Spleen (tissue), 11 donors: ENCODE measurements around the gene GPR78. TPM values are rescaled to one million over a fixed set of nuclear protein-coding genes. Genes with fewer than 3 reads are reported as not detected.

Experiments
- DNase-seq: peaks from one replicate; pipeline ENCODE4 v3.0.0-alpha.2; 2020
- H3K27ac ChIP-seq, 8 donors: fragments of 200-600 bp; sonication (generic) in 7 of 8; 1 replicate in 4 of 8; 2 replicates in 4 of 8; pipeline versions ENCODE4 v1.5.0 to v1.8.0; 2016 to 2021; ENCODE audit warnings: inconsistent platforms in 4 of 8, mild to moderate bottlenecking in 4 of 8, moderate library complexity in 1 of 8
- H3K27me3 ChIP-seq, 7 donors: fragments of 200-600 bp; sonication (generic) in 6 of 7; replicated peaks in 1 of 7; 1 replicate in 4 of 7; 2 replicates in 3 of 7; pipeline versions ENCODE4 v1.5.0 to v1.8.0; 2016 to 2021; ENCODE audit warnings: inconsistent platforms in 3 of 7, mild to moderate bottlenecking in 1 of 7
- H3K36me3 ChIP-seq, 6 donors: fragments of 200-600 bp; sonication (generic) in 5 of 6; 1 replicate in 4 of 6; 2 replicates in 2 of 6; pipeline versions ENCODE4 v1.5.0 to v1.8.0; 2016 to 2021; ENCODE audit warnings: inconsistent platforms in 2 of 6
- H3K4me1 ChIP-seq, 6 donors: fragments of 200-600 bp; sonication (generic) in 5 of 6; 1 replicate in 3 of 6; 2 replicates in 3 of 6; pipeline versions ENCODE4 v1.5.0 to v1.8.0; 2016 to 2021; ENCODE audit warnings: inconsistent platforms in 3 of 6
- H3K4me3 ChIP-seq, 8 donors: fragments of 200-600 bp; sonication (generic) in 7 of 8; 1 replicate in 4 of 8; 2 replicates in 4 of 8; pipeline versions ENCODE4 v1.5.0 to v1.8.0; 2016 to 2021; ENCODE audit warnings: inconsistent platforms in 4 of 8, mild to moderate bottlenecking in 4 of 8, moderate library complexity in 2 of 8
- H3K9me3 ChIP-seq, 8 donors: fragments of 200-600 bp; sonication (generic) in 7 of 8; 1 replicate in 4 of 8; 2 replicates in 4 of 8; pipeline versions ENCODE4 v1.5.0 to v1.8.0; 2016 to 2021; ENCODE audit warnings: inconsistent platforms in 4 of 8
- POLR2A ChIP-seq, 3 donors: fragments of 450-650 bp; IDR thresholded peaks; one replicate each; pipeline ENCODE4 v1.5.1; 2017; ENCODE audit warnings: antibody characterized with exemption in 3 of 3, mild to moderate bottlenecking in 1 of 3
- POLR2AphosphoS5 ChIP-seq, 3 donors: sonication (generic); formaldehyde crosslinking; IDR thresholded peaks; one replicate each; pipeline ENCODE4 v1.5.1; 2017; ENCODE audit warnings: antibody characterized with exemption in 3 of 3
- WGBS, 5 donors: extraction: QIAGEN DNeasy Blood & Tissue Kit in 3 of 5; methylation state at CpG; one replicate each; pipeline versions ENCODE4 v1.1.5 to v1.1.7; 2013 to 2018; 5-methylcytosine and 5-hydroxymethylcytosine counted together
- intact Hi-C: fragments of 100-400 bp; cut with DNase I; formaldehyde crosslinking; loops from one replicate; pipeline ENCODE4 v1.15.0; 2023; ENCODE audit warnings: low total_unique reads
- polyA plus RNA-seq, 3 donors: library from polyadenylated mRNA; stranded (reverse); fragments of 200-250 nt; gene quantifications; one replicate each; pipeline ENCODE4 v1.2.1, GENCODE V29; 2013
- total RNA-seq, 7 donors: library from RNA; depleted of rRNA in 3 of 7; stranded (reverse); fragments of >200 nt in 3 of 7; fragmentation: NEBNext Ultra II Directional in 4 of 7; extraction: Animal tissue kit (Norgen Biotek cat#: 25700) in 4 of 7; gene quantifications; one replicate each; pipeline versions ENCODE4 v1.1.0 to v1.2.1, GENCODE V29; 2016 to 2021
- TF ChIP-seq, protein P1 (sequence below), 11 experiments: fragments of 200-600 bp in 7 of 11; fragments of 450-650 bp in 4 of 11; sonication (generic) in 4 of 11; IDR thresholded peaks in 8 of 11; conservative IDR thresholded peaks in 3 of 11; 1 replicate in 7 of 11; 2 replicates in 4 of 11; pipeline versions ENCODE4 v1.4.0 to v1.8.0; 2016 to 2021; ENCODE audit warnings: antibody characterized with exemption in 11 of 11, inconsistent platforms in 4 of 11, mild to moderate bottlenecking in 1 of 11
- donor health status: healthy with polysubstance abuse.
- donor health status: DM: no; HTN: no; CAD: no; lungs with moderate emphysema.
- donor health status: DM: no; HTN: no; CAD: no.
- donor health status: Bipolar disorder and iron deficiency.
- donor health status: healthy.
- donor health status: DM: no; HTN: no; CAD: no.
- donor health status: DM: yes; HTN: yes; CAD: no.

Gene GPR78
- total and polyA plus RNA-seq, 10 donors, result 0.07 to 1.5 (median 0.12) TPM; not detected in 5

DNA sequence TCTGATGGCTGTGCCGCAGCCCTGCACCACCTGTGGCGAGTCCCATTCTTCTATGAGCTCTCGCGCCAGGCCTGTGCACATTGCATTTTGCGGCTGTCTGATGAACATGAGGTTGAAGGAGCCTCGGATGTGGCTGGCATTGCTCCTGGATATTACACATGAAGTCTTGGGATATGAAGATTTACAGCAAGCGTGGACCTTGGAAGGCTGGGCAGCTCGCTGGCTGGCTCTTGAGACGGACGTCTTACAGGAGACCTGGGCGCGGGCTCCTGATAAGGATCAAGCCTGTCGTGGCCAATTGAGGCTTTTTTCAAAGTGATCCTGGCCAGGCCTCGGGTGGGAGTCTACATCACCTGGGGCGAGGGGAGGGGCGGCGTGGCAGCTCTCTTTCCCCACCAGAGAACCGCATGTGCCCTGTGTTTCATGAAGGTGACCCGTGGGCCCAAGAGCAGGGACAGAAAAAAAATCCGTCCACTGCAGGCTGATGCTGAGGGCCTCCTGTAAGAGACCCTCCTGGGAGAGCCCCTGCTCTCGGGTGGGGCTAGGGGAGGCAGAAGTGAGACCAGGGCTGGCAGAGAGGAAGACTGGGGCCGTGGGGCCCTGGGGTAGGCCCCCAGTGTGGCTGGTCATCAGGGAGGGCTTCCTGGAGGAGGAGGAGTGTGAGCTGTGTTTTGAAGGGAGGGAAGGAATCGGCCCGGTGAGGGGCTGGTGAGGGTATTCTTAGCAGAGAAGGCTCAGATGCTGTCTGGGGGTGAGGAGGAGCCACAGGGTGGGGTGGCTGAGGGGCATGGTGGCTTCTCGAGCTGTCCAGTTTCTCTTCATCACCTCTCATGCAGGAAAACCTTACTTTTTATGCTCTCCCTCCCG, 36.0 kb downstream of the GPR78 start:
- Histone ChIP-seq H3K27ac (no peak overlapping the region), H3K4me1 (no peaks in the 10 kb centered on the region), H3K9me3 (no peaks in the 10 kb centered on the region), H3K27me3 (peaks cover 0 to 16% (median 0%) of the 10 kb centered on the region in 7 donors), H3K36me3 (no peaks in the 10 kb centered on the region), H3K4me3 (no peak overlapping the region)
- TF ChIP-seq POLR2A (IDR thresholded peaks at IDR 0.05), result no peak
- TF ChIP-seq, protein P1, sequence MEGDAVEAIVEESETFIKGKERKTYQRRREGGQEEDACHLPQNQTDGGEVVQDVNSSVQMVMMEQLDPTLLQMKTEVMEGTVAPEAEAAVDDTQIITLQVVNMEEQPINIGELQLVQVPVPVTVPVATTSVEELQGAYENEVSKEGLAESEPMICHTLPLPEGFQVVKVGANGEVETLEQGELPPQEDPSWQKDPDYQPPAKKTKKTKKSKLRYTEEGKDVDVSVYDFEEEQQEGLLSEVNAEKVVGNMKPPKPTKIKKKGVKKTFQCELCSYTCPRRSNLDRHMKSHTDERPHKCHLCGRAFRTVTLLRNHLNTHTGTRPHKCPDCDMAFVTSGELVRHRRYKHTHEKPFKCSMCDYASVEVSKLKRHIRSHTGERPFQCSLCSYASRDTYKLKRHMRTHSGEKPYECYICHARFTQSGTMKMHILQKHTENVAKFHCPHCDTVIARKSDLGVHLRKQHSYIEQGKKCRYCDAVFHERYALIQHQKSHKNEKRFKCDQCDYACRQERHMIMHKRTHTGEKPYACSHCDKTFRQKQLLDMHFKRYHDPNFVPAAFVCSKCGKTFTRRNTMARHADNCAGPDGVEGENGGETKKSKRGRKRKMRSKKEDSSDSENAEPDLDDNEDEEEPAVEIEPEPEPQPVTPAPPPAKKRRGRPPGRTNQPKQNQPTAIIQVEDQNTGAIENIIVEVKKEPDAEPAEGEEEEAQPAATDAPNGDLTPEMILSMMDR (IDR thresholded peaks at IDR 0.05 in 8 of 11, conservative IDR thresholded peaks at IDR 0.05 in 3 of 11), result no peak
- no peak for TF ChIP-seq POLR2AphosphoS5 (IDR thresholded peaks at IDR 0.05)
- WGBS, 5 donors, result 71 to 85% (median 79%) methylated on average over 26 of the region's 26 CpGs
- intact Hi-C loops, result no loop called here
- DNase-seq, result no peak

DNA sequence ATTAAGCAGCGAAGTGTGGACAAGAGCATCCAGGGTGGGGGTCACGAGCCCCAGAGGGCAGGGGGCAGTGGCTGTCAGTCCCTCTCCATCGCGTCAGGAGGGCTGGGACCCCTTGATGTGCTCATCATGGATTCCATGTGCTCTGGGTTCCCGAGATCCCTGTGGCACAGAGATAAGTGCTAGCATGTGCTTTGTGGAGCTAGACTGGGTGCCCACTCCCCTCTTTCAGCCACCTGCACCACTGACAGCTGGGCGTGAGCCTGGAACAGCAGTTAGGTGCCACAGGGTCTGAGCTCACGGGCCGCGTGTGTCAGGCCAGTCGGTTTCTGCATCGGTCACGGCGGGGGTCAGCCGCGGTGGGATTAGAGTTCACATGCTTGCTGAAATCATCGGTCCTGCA, 36.6 kb downstream of the GPR78 start:
- TF ChIP-seq POLR2AphosphoS5 (IDR thresholded peaks at IDR 0.05) (no peak), POLR2A (IDR thresholded peaks at IDR 0.05) (no peak)
- TF ChIP-seq, protein P1 (IDR thresholded peaks at IDR 0.05 in 8 of 11, conservative IDR thresholded peaks at IDR 0.05 in 3 of 11), result no peak
- Histone ChIP-seq H3K36me3 (no peaks in the 10 kb centered on the region), H3K4me3 (no peak overlapping the region), H3K4me1 (no peaks in the 10 kb centered on the region), H3K27me3 (peaks cover 0 to 16% (median 0%) of the 10 kb centered on the region in 7 donors), H3K27ac (no peak overlapping the region), H3K9me3 (no peaks in the 10 kb centered on the region)
- 77 to 90% (median 85%) methylated on average over 8 to 16 of the region's 16 CpGs for WGBS, 5 donors
- intact Hi-C loops, result no loop called here
- no peak for DNase-seq

- WGBS, 5 donors, result 73 to 83% (median 79%) methylated on average over 21 of the region's 21 CpGs
- TF ChIP-seq POLR2AphosphoS5 (IDR thresholded peaks at IDR 0.05), result no peak
- no peak for TF ChIP-seq POLR2A (IDR thresholded peaks at IDR 0.05)
- TF ChIP-seq, protein P1 (IDR thresholded peaks at IDR 0.05 in 8 of 11, conservative IDR thresholded peaks at IDR 0.05 in 3 of 11), result no peak
- H3K4me1 ChIP-seq, result no peaks in the 10 kb centered on the region
- no peak overlapping the region for H3K27ac ChIP-seq
- no peaks in the 10 kb centered on the region for H3K36me3 ChIP-seq
- no peak for DNase-seq
- H3K4me3 ChIP-seq, result no peak overlapping the region
- H3K27me3 ChIP-seq, result peaks cover 0 to 16% (median 0%) of the 10 kb centered on the region in 7 donors
- intact Hi-C loops, result no loop called here
- no peaks in the 10 kb centered on the region for H3K9me3 ChIP-seq
These were observed 37.4 kb downstream of the GPR78 start for GRCh38 chr4:8617486-8618040.

DNA sequence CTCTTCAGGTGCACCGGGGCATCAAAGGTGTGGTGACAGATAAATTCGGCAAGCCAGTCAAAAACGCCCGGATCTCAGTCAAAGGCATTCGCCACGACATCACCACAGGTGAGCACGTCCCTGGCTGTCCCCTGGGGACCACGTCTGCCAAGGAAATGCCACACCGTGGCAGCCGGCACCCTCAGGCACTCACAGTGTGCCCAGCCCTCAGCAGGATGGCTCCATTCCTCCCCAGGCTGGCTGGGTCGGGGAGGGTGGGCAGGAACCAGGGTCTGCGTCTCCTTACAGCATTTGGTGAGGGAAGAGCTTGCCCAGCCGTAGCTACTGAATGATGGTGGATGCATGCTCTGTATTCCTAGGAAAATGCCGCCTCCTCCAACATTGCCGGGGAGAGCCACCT, 38.2 kb downstream of the GPR78 start:
- peaks cover 0 to 13% (median 0%) of the 10 kb centered on the region in 7 donors for H3K27me3 ChIP-seq
- H3K27ac ChIP-seq, result no peak overlapping the region
- WGBS, 5 donors, result 77 to 94% (median 83%) methylated on average over 11 to 15 of the region's 15 CpGs
- intact Hi-C loops, result no loop called here
- no peaks in the 10 kb centered on the region for H3K9me3 ChIP-seq
- H3K4me1 ChIP-seq, result no peaks in the 10 kb centered on the region
- no peaks in the 10 kb centered on the region for H3K36me3 ChIP-seq
- TF ChIP-seq POLR2A (IDR thresholded peaks at IDR 0.05), result no peak
- TF ChIP-seq, protein P1 (IDR thresholded peaks at IDR 0.05 in 8 of 11, conservative IDR thresholded peaks at IDR 0.05 in 3 of 11), result no peak
- no peak for TF ChIP-seq POLR2AphosphoS5 (IDR thresholded peaks at IDR 0.05)
- no peak for DNase-seq
- no peak overlapping the region for H3K4me3 ChIP-seq
